Measurements from ENCODE around the gene PPP6R1.

- no peak for TF ChIP-seq CTCF (conservative IDR thresholded peaks at IDR 0.05)
- TF ChIP-seq ZFX (IDR thresholded peaks at IDR 0.05) = no peak
Measured at GRCh38 chr19:55189403-55189835, 69.4 kb downstream of the PPP6R1 start.
